ENCODE measurements around the gene EYA3.

The EYA3 gene

DNA sequence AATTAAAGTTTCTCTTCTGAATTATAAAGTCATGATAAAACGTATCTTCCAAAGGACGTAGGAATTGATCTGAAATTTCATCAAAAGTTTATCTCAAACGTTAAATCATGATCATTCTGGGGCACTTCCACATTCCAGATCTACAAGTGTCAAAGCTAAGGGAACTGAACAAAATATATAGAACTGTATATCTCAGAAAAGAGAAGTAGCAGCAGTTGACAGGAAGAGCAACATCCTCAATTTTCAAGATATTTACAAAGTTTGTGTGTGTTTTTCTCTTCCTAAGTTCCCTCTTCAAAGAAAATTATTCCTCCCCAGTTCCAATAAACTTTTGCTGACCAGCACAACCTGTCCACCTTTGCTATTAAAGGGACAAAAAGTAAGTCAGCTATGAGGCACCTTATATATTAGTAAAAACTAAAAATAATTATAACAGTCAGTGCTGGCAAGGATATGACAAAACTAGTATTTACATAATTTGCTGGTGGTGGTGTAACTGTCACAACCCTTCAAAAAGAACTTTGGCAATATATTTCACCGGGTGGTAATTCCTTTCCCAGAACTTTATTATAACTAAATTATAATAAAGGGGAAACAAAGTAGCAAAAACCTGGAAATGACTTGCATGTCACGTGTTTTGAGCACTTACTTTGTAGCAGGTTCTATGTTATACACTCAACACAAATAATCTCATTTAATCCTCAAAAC, 38.5 kb upstream of the EYA3 start:
- Histone ChIP-seq H3K9ac (ENCODE audit: low read length) (no peak overlapping the region), H3K4me1 (ENCODE audit: control insufficient read depth, low read depth, low read length) (no peaks in the 10 kb centered on the region), H3K27me3 (ENCODE audit: control insufficient read depth, insufficient read depth, low read length) (no peaks in the 10 kb centered on the region), H3K9me3 (ENCODE audit: control insufficient read depth, low read depth, low read length) (no peaks in the 10 kb centered on the region), H3K27ac (ENCODE audit: low read length) (no peak overlapping the region), H3K4me3 (ENCODE audit: low read length) (no peak overlapping the region), H3K36me3 (ENCODE audit: control insufficient read depth, low read depth, low read length) (no peaks in the 10 kb centered on the region)

DNA sequence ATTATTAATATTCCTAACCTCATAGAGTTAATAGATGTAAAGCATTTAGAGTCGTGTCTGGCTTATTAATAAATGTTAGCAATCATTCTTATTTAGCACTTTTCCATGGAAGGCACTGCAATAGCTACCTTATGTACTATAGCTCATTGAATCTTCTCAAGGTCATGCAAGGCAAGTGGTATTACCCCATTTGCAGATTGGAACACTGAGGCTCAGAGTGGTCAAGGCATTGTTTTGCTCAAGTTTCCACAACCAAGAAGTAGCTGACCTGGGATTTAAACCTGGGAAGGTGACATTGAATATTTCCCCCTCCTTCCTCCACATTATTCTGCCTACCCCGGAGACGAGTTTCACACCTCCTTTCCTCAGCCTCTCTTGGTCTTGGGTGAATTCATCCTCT, 37.8 kb upstream of the EYA3 start:
- H3K27ac ChIP-seq (ENCODE audit: low read length): no peak overlapping the region
- no peaks in the 10 kb centered on the region for H3K27me3 ChIP-seq (ENCODE audit: control insufficient read depth, insufficient read depth, low read length)
- H3K4me3 ChIP-seq (ENCODE audit: low read length): no peak overlapping the region
- H3K4me1 ChIP-seq (ENCODE audit: control insufficient read depth, low read depth, low read length): no peaks in the 10 kb centered on the region
- H3K9me3 ChIP-seq (ENCODE audit: control insufficient read depth, low read depth, low read length): no peaks in the 10 kb centered on the region
- no peak overlapping the region for H3K9ac ChIP-seq (ENCODE audit: low read length)
- H3K36me3 ChIP-seq (ENCODE audit: control insufficient read depth, low read depth, low read length): no peaks in the 10 kb centered on the region

DNA sequence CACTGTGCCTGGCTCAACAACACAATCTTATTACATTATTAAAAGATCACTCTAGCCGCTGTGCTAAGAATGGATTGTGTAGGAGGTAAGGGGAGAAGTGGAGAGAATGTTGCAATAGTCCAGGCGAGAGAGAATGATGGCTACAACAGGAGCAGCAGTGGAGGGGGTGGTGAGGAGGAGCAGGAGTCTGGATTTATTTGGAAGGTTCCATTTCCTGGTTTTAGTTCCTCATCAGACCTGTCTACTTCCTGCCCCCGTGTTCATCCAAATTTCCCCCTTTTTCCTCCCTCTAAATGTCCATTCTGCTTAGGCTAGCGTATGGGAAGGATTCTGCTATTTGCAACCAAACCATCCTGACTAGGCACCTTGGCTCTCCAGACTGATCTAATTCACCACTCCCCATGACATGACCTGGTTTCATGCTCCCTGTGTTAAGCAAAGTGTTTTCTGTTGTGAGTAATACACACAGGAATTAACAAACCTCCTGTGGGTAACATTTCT, 35.1 kb upstream of the EYA3 start:
- H3K4me3 ChIP-seq (ENCODE audit: low read length): no peak overlapping the region
- no peak overlapping the region for H3K27ac ChIP-seq (ENCODE audit: low read length)
- no peaks in the 10 kb centered on the region for H3K36me3 ChIP-seq (ENCODE audit: control insufficient read depth, low read depth, low read length)
- H3K4me1 ChIP-seq (ENCODE audit: control insufficient read depth, low read depth, low read length): no peaks in the 10 kb centered on the region
- no peaks in the 10 kb centered on the region for H3K9me3 ChIP-seq (ENCODE audit: control insufficient read depth, low read depth, low read length)
- no peak overlapping the region for H3K9ac ChIP-seq (ENCODE audit: low read length)
- no peaks in the 10 kb centered on the region for H3K27me3 ChIP-seq (ENCODE audit: control insufficient read depth, insufficient read depth, low read length)

DNA sequence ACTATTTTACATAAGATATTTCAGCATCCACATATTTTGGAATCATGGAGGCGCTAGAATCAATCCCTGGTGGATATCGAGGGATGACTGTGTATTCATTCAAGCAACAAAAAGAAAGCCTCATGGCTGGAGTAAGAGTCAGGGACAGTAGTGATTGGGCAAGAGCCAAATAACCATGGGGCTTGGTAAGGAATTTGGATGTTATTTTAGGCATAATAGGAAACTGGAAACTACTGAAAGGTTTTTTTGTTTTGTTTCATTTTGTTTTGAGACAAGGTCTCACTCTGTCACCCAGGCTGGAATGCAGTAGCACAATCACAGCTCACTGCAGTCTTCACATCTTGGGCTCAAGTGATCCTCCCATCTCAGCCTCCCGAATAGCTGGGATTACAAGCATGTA, 33.8 kb upstream of the EYA3 start:
- H3K27ac ChIP-seq (ENCODE audit: low read length): no peak overlapping the region
- H3K27me3 ChIP-seq (ENCODE audit: control insufficient read depth, insufficient read depth, low read length): no peaks in the 10 kb centered on the region
- H3K9ac ChIP-seq (ENCODE audit: low read length): no peak overlapping the region
- no peaks in the 10 kb centered on the region for H3K4me1 ChIP-seq (ENCODE audit: control insufficient read depth, low read depth, low read length)
- H3K36me3 ChIP-seq (ENCODE audit: control insufficient read depth, low read depth, low read length): no peaks in the 10 kb centered on the region
- no peaks in the 10 kb centered on the region for H3K9me3 ChIP-seq (ENCODE audit: control insufficient read depth, low read depth, low read length)
- no peak overlapping the region for H3K4me3 ChIP-seq (ENCODE audit: low read length)

DNA sequence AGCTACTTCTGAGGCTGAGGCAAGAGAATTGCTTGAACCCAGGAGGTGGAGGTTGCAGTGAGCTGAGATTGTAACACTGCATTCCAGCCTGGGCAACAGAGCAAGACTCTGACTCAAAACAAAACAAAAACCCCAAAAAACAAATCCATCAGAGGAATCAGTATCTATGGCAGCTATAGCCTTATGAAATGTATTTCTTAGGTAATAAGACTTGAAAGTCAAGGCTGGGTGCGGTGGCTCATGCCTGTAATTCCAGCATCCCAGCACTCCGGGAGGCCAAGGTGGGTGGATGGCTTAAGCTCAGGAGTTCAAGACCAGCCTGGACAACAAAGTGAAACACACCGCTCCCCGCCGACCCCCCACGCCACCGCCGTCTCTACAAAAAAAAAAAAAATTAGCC, 31.1 kb upstream of the EYA3 start:
- Histone ChIP-seq H3K27ac (ENCODE audit: low read length) (no peak overlapping the region), H3K4me1 (ENCODE audit: control insufficient read depth, low read depth, low read length) (no peaks in the 10 kb centered on the region), H3K9me3 (ENCODE audit: control insufficient read depth, low read depth, low read length) (no peaks in the 10 kb centered on the region), H3K27me3 (ENCODE audit: control insufficient read depth, insufficient read depth, low read length) (no peaks in the 10 kb centered on the region), H3K4me3 (ENCODE audit: low read length) (no peak overlapping the region), H3K9ac (ENCODE audit: low read length) (no peak overlapping the region), H3K36me3 (ENCODE audit: control insufficient read depth, low read depth, low read length) (no peaks in the 10 kb centered on the region)

DNA sequence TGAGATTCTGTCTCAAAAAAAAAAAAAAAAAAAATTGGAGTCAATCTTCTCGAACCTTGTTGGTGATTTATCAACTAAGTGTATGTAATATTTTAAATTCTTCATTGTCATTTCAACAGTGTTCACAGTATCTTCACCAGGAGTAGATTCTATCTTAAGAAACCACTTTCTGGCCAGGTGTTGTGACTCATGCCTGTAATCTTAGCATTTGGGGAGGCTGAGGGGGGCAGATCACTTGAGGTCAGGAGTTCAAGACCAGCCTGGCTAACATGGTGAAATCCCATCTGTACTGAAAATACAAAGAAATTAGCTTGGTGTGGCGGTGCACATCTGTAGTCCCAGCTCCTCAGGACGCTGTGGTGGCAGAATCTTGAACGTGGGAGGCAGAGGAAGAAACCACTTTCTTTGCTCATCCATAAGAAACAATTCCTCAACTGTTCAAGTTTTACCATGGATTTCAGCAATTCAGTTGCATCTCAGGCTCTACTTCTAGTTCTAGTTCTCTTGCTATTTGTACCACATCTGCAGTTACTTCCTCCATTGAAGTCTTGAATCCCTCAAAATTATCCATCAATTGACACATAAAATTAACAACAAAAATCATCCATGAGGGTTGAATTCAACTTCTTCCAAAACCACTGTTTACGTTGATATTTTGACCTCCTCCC, 30.4 kb upstream of the EYA3 start:
- H3K9ac ChIP-seq (ENCODE audit: low read length): no peak overlapping the region
- H3K36me3 ChIP-seq (ENCODE audit: control insufficient read depth, low read depth, low read length): no peaks in the 10 kb centered on the region
- no peak overlapping the region for H3K4me3 ChIP-seq (ENCODE audit: low read length)
- H3K27ac ChIP-seq (ENCODE audit: low read length): no peak overlapping the region
- H3K4me1 ChIP-seq (ENCODE audit: control insufficient read depth, low read depth, low read length): no peaks in the 10 kb centered on the region
- H3K9me3 ChIP-seq (ENCODE audit: control insufficient read depth, low read depth, low read length): no peaks in the 10 kb centered on the region
- no peaks in the 10 kb centered on the region for H3K27me3 ChIP-seq (ENCODE audit: control insufficient read depth, insufficient read depth, low read length)

DNA sequence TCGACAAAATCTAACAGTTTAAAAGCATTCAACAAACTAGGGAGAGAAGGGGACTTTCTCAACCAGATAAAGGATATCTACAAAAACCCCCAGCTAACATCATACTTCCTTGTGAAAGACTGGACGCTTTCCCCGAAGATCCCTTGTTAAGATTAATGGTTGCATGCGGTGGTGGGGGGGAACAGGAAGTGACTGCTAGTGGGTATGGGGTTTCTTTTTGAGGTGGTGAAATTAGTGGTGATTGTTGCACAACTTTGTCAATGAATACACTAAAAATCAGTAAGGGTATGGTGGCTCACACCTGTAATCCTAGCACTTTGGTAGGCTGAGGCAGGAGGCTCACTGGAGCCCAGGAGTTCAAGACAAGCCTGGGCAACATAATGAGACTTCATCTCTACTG, 26.9 kb upstream of the EYA3 start:
- Histone ChIP-seq H3K27me3 (ENCODE audit: control insufficient read depth, insufficient read depth, low read length) (no peaks in the 10 kb centered on the region), H3K9ac (ENCODE audit: low read length) (no peak overlapping the region)

DNA sequence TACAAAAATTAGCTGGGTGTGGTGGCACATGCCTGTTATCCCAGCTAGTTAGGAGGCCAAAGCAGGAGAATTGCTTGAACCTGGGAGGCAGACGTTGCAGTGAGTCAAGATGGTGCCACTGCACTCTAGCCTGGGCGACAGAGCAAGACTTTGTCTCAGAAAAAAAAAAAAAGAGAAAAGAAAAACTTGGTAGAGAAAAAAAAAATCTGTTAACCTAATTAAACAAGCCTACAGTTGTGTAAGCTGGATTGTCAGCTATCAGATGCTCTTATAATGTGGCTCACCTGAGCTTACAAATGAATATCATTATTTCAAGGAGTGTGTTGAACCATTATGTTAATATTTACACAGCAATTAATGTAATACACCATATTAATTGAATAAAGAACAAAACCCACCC, 26.4 kb upstream of the EYA3 start:
- no peak overlapping the region for H3K9ac ChIP-seq (ENCODE audit: low read length)
- H3K36me3 ChIP-seq (ENCODE audit: control insufficient read depth, low read depth, low read length): no peaks in the 10 kb centered on the region
- H3K27me3 ChIP-seq (ENCODE audit: control insufficient read depth, insufficient read depth, low read length): no peaks in the 10 kb centered on the region
- no peaks in the 10 kb centered on the region for H3K4me1 ChIP-seq (ENCODE audit: control insufficient read depth, low read depth, low read length)
- no peak overlapping the region for H3K4me3 ChIP-seq (ENCODE audit: low read length)
- no peaks in the 10 kb centered on the region for H3K9me3 ChIP-seq (ENCODE audit: control insufficient read depth, low read depth, low read length)
- no peak overlapping the region for H3K27ac ChIP-seq (ENCODE audit: low read length)

More for the DNA sequence above, 26.9 kb upstream of the EYA3 start:
- Histone ChIP-seq H3K4me3 (ENCODE audit: low read length) (no peak overlapping the region), H3K4me1 (ENCODE audit: control insufficient read depth, low read depth, low read length) (no peaks in the 10 kb centered on the region), H3K27ac (ENCODE audit: low read length) (no peak overlapping the region), H3K36me3 (ENCODE audit: control insufficient read depth, low read depth, low read length) (no peaks in the 10 kb centered on the region), H3K9me3 (ENCODE audit: control insufficient read depth, low read depth, low read length) (no peaks in the 10 kb centered on the region)

DNA sequence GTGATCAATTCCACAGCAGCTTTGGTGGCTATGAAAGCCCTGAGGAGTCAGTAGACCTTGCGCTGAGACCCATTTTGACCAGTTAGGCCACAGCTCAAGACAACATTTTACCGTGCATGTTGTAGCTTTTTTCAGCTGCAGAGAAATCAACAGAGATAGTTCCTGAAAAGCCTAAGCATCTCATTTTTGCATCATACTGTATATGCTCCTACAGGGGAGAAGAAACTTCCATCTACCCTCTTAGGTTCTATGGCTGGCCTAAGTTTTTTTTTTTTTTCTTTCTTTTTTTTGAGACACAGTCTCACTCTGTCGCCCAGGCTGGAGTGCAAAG, 24.8 kb upstream of the EYA3 start:
- no peaks in the 10 kb centered on the region for H3K4me1 ChIP-seq (ENCODE audit: control insufficient read depth, low read depth, low read length)
- H3K9ac ChIP-seq (ENCODE audit: low read length): no peak overlapping the region
- no peaks in the 10 kb centered on the region for H3K27me3 ChIP-seq (ENCODE audit: control insufficient read depth, insufficient read depth, low read length)
- H3K9me3 ChIP-seq (ENCODE audit: control insufficient read depth, low read depth, low read length): no peaks in the 10 kb centered on the region
- no peak overlapping the region for H3K4me3 ChIP-seq (ENCODE audit: low read length)
- no peak overlapping the region for H3K27ac ChIP-seq (ENCODE audit: low read length)
- no peaks in the 10 kb centered on the region for H3K36me3 ChIP-seq (ENCODE audit: control insufficient read depth, low read depth, low read length)

DNA sequence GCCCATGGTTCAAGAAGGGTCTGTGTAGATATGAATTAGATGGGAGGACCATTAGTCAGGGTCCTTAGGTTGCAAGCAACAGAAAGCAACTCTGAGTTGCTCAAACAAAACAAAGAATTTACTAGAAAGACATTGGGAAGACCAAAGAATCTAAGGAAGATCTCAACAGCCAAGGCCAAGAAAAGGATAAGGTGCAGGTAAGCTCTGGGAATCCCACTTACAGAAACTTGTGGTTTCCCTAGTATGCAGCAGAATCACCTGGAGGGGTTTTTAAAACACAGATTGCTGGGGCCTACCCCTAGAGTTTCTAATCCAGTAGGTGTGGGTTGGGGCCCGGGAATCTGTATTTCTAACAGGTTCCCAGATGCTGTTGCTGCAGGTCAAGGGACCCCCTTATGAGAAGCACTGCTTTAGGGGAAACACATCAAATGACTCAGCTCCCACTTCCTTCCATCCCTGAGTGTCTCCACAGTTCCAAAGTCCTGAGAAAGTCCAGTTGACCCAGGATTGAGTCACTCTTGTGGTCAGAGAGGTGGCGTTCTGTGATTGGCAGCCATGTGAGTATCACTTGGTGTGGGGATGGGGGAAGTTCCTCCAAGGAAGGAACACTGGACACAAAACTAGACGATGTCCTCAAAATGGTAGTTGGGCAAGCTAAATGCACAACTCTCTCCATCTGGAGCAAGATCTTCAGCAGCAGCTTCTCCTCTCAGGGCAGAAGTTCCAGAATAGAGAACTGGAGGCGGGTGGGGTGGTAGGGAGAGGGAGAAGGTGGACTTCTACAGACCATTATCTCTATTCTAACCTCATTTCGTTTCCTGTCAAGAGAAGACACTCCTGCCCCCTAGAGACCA, 24.2 kb upstream of the EYA3 start:
- Histone ChIP-seq H3K4me3 (ENCODE audit: low read length) (no peak overlapping the region), H3K27ac (ENCODE audit: low read length) (no peak overlapping the region)

DNA sequence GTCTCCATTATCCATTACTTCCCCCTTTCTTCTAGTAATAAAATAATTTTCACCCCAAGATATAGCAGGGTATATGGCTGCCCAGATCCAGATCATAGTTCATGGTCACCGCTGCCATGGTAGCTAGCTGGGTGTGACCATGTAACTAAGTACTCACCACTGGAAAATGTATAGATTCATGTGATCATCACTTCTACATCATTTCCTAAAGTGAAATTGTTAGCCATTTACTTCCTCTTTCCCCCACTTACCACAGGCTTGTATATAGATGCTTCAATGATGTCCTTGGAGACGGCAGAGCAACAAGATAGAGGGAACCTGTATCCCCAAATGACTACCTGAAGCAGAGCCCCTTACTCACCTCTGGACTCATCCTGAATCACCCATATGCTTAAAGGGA, 22.7 kb upstream of the EYA3 start:
- H3K27ac ChIP-seq (ENCODE audit: low read length): no peak overlapping the region
- H3K36me3 ChIP-seq (ENCODE audit: control insufficient read depth, low read depth, low read length): no peaks in the 10 kb centered on the region
- no peaks in the 10 kb centered on the region for H3K9me3 ChIP-seq (ENCODE audit: control insufficient read depth, low read depth, low read length)
- H3K9ac ChIP-seq (ENCODE audit: low read length): no peak overlapping the region
- no peak overlapping the region for H3K4me3 ChIP-seq (ENCODE audit: low read length)
- H3K4me1 ChIP-seq (ENCODE audit: control insufficient read depth, low read depth, low read length): no peaks in the 10 kb centered on the region
- H3K27me3 ChIP-seq (ENCODE audit: control insufficient read depth, insufficient read depth, low read length): no peaks in the 10 kb centered on the region

More for the DNA sequence above, 24.2 kb upstream of the EYA3 start:
- H3K36me3 ChIP-seq (ENCODE audit: control insufficient read depth, low read depth, low read length): no peaks in the 10 kb centered on the region
- H3K4me1 ChIP-seq (ENCODE audit: control insufficient read depth, low read depth, low read length): no peaks in the 10 kb centered on the region
- no peaks in the 10 kb centered on the region for H3K9me3 ChIP-seq (ENCODE audit: control insufficient read depth, low read depth, low read length)
- H3K27me3 ChIP-seq (ENCODE audit: control insufficient read depth, insufficient read depth, low read length): no peaks in the 10 kb centered on the region
- H3K9ac ChIP-seq (ENCODE audit: low read length): no peak overlapping the region

Data from iPS-18a (cell line).